DND-41 (cell line): ENCODE data around the gene WRAP73.

ENCODE experiments used
- ATAC-seq: fragments of 200-7000 bp; cut with Tn5 transposase; 3 replicates; pipeline ENCODE4 v1.9.1; 2021; ENCODE audit warnings: low read depth; ENCODE audit not compliant: insufficient read depth
- DNase-seq: peaks from one replicate; pipeline ENCODE4 v3.0.0-alpha.2; 2020
- H2AFZ ChIP-seq: 2 replicates; pipeline ENCODE4 v1.6.0; 2012; ENCODE audit warnings: low read depth, low read length
- H3K27ac ChIP-seq: 2 replicates; pipeline ENCODE4 v1.5.1; 2012; ENCODE audit warnings: low read length, inconsistent platforms
- H3K27me3 ChIP-seq: fragments of 200-600 bp; sonication (generic); 2 replicates; pipeline ENCODE4 v1.6.0; 2012; ENCODE audit warnings: low read length, mild to moderate bottlenecking, inconsistent platforms; ENCODE audit not compliant: insufficient read depth, poor library complexity
- H3K36me3 ChIP-seq: 2 replicates; pipeline ENCODE4 v1.5.1; 2012; ENCODE audit warnings: low read length, inconsistent platforms; ENCODE audit not compliant: insufficient read depth
- H3K4me1 ChIP-seq: 2 replicates; pipeline ENCODE4 v1.5.1; 2012; ENCODE audit warnings: mild to moderate bottlenecking, low read length; ENCODE audit not compliant: insufficient read depth
- H3K4me2 ChIP-seq: 2 replicates; pipeline ENCODE4 v1.6.0; 2012; ENCODE audit warnings: mild to moderate bottlenecking, moderate library complexity, low read length, inconsistent platforms; ENCODE audit not compliant: insufficient read depth
- H3K4me3 ChIP-seq, 2 experiments: fragments of 200-600 bp in 1 of 2; shearing (Covaris generic) in 1 of 2; 2 replicates each; pipeline ENCODE4 v1.5.1; 2012 to 2016; ENCODE audit warnings: inconsistent platforms in 2 of 2, low read length in 2 of 2, mild to moderate bottlenecking in 2 of 2, low read depth in 1 of 2, moderate library complexity in 1 of 2
- H3K79me2 ChIP-seq: 2 replicates; pipeline ENCODE4 v1.6.0; 2012; ENCODE audit warnings: low read length, inconsistent platforms; ENCODE audit not compliant: insufficient read depth
- H3K9ac ChIP-seq: 2 replicates; pipeline ENCODE4 v1.6.0; 2012; ENCODE audit warnings: low read depth, mild to moderate bottlenecking, inconsistent platforms, low read length, moderate library complexity
- H3K9me3 ChIP-seq: 2 replicates; pipeline ENCODE4 v1.5.1; 2012; ENCODE audit warnings: low read length, moderate library complexity, mild to moderate bottlenecking, inconsistent platforms; ENCODE audit not compliant: insufficient read depth, severe bottlenecking
- H4K20me1 ChIP-seq: 2 replicates; pipeline ENCODE4 v1.6.0; 2012; ENCODE audit warnings: low read length; ENCODE audit not compliant: insufficient read depth
- EZH2 ChIP-seq: IDR thresholded peaks from 3 replicates; pipeline ENCODE4 v1.6.1; 2012; ENCODE audit warnings: borderline replicate concordance, low read depth, mild to moderate bottlenecking, moderate library complexity, low read length, inconsistent platforms; ENCODE audit not compliant: severe bottlenecking
- TF ChIP-seq, protein P1 (sequence below): IDR thresholded peaks from 2 replicates; pipeline ENCODE4 v1.5.1; 2012; ENCODE audit warnings: borderline replicate concordance, low read length, moderate library complexity, mild to moderate bottlenecking; ENCODE audit not compliant: poor library complexity, severe bottlenecking; ENCODE audit errors: extremely low read depth

Gene WRAP73

DNA sequence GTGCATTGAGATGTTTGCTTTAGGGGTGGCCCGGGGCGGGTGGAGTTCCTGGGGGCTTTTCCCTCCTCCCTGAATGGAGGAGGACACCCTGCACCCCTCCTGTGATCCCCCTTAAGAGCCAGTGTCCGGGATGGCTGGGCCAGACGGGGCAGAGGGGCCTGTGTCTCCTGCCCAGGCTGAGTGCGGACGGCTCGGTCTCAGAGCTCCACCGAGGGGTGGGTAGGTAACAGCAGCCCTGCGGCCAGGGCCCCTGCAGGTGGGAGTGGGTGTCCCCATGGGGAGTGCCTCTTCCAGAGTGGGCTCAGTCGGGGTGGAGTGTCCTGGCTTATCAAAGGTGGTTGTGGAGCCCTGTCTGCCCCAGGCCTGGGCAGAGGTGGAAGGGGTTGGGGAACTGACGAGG lies 25.5 kb upstream of the WRAP73 start:
- Histone ChIP-seq H4K20me1 (peaks cover 90% of the 10 kb centered on the region), H3K36me3 (no peaks in the 10 kb centered on the region), H3K4me3 (no peak overlapping the region), H3K9ac (no peak overlapping the region), H3K9me3 (no peaks in the 10 kb centered on the region), H3K79me2 (peaks cover 61% of the 10 kb centered on the region), H3K4me1 (no peaks in the 10 kb centered on the region), H3K4me2 (no peak overlapping the region), H2AFZ (no peak overlapping the region), H3K27ac (no peak overlapping the region), H3K27me3 (no peaks in the 10 kb centered on the region)
- no peak for DNase-seq
- ATAC-seq: no peak
- TF ChIP-seq, protein P1, sequence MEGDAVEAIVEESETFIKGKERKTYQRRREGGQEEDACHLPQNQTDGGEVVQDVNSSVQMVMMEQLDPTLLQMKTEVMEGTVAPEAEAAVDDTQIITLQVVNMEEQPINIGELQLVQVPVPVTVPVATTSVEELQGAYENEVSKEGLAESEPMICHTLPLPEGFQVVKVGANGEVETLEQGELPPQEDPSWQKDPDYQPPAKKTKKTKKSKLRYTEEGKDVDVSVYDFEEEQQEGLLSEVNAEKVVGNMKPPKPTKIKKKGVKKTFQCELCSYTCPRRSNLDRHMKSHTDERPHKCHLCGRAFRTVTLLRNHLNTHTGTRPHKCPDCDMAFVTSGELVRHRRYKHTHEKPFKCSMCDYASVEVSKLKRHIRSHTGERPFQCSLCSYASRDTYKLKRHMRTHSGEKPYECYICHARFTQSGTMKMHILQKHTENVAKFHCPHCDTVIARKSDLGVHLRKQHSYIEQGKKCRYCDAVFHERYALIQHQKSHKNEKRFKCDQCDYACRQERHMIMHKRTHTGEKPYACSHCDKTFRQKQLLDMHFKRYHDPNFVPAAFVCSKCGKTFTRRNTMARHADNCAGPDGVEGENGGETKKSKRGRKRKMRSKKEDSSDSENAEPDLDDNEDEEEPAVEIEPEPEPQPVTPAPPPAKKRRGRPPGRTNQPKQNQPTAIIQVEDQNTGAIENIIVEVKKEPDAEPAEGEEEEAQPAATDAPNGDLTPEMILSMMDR: no peak
- no peak for TF ChIP-seq EZH2

DNA sequence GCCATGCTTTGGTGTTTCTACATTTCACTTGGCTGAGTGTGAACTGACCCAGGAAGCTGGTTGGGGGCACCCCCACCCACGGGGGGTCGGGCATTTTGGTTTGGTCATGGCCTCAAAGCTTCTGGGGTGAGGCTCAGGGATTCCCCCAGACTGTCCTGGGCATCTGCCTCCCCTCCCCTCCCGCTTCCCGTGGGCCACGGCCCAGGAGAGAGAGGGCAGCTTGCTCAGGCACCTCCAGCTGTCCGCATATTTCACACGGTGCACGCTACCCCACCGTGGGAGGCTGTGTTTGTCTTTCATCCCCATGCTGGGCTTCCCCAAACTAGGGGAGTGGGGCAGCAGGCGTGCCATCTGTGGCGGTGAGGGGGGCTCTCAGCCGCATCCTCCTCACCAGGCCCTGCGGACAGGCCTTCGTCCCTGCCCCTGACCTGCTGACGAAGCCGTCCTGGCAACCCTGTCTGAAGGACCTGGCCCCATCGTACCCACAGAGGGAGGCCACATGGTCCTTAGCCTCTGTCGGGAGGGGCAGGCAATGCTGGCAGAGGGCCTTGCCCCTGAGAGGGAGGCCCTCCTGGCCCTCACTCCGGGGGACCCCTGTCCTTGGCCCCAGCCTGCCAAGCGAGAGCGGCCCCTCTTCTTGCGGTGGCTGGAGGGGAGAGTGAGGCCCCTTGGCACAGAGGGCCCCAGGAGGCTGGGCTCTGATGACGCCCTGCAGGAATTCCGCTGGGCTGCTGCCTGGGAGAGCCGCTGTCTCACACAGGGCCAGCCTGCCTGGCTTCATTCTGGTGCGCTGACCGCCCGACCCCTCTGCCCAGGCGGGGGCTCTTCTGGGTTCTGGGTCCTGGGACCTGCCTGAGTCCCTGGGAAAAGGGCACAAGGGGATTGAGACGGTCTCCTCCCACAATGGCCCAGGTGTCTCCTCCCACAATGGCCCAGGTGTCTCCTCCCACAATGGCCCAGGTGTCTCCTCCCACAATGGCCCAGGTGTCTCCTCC lies 24.5 kb upstream of the WRAP73 start:
- TF ChIP-seq, protein P1: no peak
- no peak for TF ChIP-seq EZH2
- Histone ChIP-seq H3K4me1 (no peaks in the 10 kb centered on the region), H4K20me1 (peaks cover 88% of the 10 kb centered on the region), H3K27ac (no peak overlapping the region), H3K9ac (no peak overlapping the region), H3K9me3 (no peaks in the 10 kb centered on the region), H3K4me3 (no peak overlapping the region), H3K79me2 (peaks cover 57% of the 10 kb centered on the region), H2AFZ (no peak overlapping the region), H3K4me2 (no peak overlapping the region), H3K36me3 (no peaks in the 10 kb centered on the region), H3K27me3 (no peaks in the 10 kb centered on the region)
- DNase-seq: no peak
- no peak for ATAC-seq

DNA sequence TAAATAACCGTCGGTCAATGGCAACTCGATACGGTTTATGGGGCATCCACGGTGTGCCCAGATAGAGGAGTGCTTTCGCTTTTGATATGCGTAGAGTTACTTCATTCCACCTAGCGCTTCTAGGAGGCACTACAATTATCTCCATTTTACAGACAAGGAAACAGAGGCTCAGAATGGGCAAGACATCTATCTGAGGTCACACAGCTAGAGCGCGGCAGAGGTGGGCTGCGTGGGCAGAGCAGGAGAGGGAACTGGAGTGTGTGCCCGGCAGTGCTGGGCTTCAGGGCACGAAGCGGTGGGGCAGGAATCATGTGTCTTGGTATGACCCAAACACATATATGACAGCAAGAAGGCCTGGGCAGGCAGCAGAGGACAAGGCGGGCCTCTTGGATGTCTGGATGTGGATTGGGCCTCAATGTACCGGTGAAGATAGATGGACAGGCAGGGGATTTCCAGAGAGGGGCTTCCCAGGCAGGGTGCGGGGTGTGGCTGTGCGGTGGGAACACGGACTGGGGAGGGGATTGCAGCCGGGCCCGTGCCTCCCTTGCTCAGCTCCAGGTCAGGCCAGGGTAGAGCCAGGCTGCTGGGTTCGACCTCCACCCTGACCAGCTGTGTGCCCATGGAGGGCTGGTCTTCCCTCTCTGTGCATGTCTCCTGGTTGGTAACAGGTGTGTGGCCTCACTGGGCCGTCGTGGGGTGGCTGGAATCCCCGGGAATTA lies 23.6 kb upstream of the WRAP73 start:
- peaks cover 54% of the 10 kb centered on the region for H3K79me2 ChIP-seq
- H3K36me3 ChIP-seq: no peaks in the 10 kb centered on the region
- H3K9me3 ChIP-seq: no peaks in the 10 kb centered on the region
- TF ChIP-seq, protein P1: no peak
- TF ChIP-seq EZH2: no peak
- no peak overlapping the region for H2AFZ ChIP-seq
- H3K4me2 ChIP-seq: no peak overlapping the region
- H3K27ac ChIP-seq: no peak overlapping the region
- ATAC-seq (no peak), DNase-seq (no peak)
- H3K4me1 ChIP-seq: no peaks in the 10 kb centered on the region
- peaks cover 87% of the 10 kb centered on the region for H4K20me1 ChIP-seq
- H3K27me3 ChIP-seq: no peaks in the 10 kb centered on the region
- H3K9ac ChIP-seq: no peak overlapping the region
- H3K4me3 ChIP-seq: no peak overlapping the region
